Cardiac muscle cell (in vitro differentiated cells and primary cell): Measurements from ENCODE around the gene RMDN2. TPM values are rescaled to one million over a fixed set of nuclear protein-coding genes. Genes with fewer than 3 reads are reported as not detected.

Experiments used
- DNase-seq, 2 donors: peaks; one replicate each; pipeline versions ENCODE4 v3.0.0 to v3.0.0-alpha.2; 2010 to 2017; ENCODE audit warnings: low read depth in 1 of 2, low spot score in 1 of 2
- H3K27ac ChIP-seq: fragments of 200-600 bp; sonication (generic); 2 replicates; pipeline ENCODE4 v1.5.1; 2016
- H3K27me3 ChIP-seq: fragments of 200-600 bp; sonication (generic); 2 replicates; pipeline ENCODE4 v1.6.0; 2016; ENCODE audit warnings: control low read depth
- H3K36me3 ChIP-seq: fragments of 200-600 bp; sonication (generic); 2 replicates; pipeline ENCODE4 v1.5.1; 2016; ENCODE audit warnings: control low read depth
- H3K4me1 ChIP-seq: fragments of 200-600 bp; sonication (generic); 2 replicates; pipeline ENCODE4 v1.8.1; 2017; ENCODE audit warnings: low read depth, mild to moderate bottlenecking, mixed run types
- H3K4me3 ChIP-seq: fragments of 200-600 bp; sonication (generic); 2 replicates; pipeline ENCODE4 v1.5.1; 2016; ENCODE audit warnings: mild to moderate bottlenecking
- H3K9me3 ChIP-seq: fragments of 200-600 bp; sonication (generic); 2 replicates; pipeline ENCODE4 v1.5.1; 2017; ENCODE audit warnings: low read depth, mild to moderate bottlenecking, control low read depth
- polyA plus RNA-seq: library from polyadenylated mRNA; unstranded; fragments of >200 nt; fragmentation: Nextera tagmentation; extraction: Ambion mirVana; gene quantifications from 2 replicates; pipeline ENCODE4 v1.2.1, GENCODE V29; 2016
- total RNA-seq: library from RNA; depleted of rRNA; stranded (reverse); fragments of >200 nt; gene quantifications from 2 replicates; pipeline ENCODE4 v1.2.3, GENCODE V29; 2016
- TF ChIP-seq, protein P1 (sequence below): IDR thresholded peaks from 2 replicates; pipeline ENCODE4 v1.5.1; 2012; ENCODE audit warnings: low read depth, mild to moderate bottlenecking, low read length

The RMDN2 gene
- total and polyA plus RNA-seq, 2 experiments from 2014 or later = 2.3 to 4.2 TPM

DNA sequence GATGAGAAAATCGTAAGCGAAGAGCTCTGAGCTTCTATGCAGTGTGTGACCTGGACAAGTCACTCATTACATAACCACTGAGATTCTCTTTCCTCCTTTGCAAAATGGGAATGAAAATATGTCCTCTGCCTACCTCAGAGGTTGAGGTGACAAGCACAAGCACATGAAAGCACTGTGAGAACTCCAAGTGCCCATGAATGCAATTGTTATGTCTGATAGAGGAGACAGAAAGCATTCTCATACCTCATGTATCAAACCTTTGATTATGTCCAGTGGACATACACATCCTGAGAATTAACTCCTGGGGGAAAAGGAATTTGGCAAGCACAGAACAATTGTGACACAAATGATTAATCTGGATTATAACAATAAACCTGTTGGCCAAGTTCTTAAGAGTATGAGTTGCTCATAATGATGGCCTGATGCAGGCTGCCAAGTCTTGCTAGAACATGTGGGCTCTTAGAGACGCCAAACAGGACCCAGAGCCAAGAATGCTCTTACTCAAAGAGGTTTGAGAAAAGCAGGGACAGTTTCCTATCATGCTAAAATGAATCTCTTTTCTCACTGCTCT is 8.5 kb upstream of the RMDN2 start:
- peak in 1 of 2 donors; percentile 93 for DNase-seq
- no peaks in the 10 kb centered on the region for H3K9me3 ChIP-seq
- H3K4me1 ChIP-seq = peaks cover 7% of the 10 kb centered on the region
- no peak overlapping the region for H3K4me3 ChIP-seq
- no peaks in the 10 kb centered on the region for H3K36me3 ChIP-seq
- TF ChIP-seq, protein P1, sequence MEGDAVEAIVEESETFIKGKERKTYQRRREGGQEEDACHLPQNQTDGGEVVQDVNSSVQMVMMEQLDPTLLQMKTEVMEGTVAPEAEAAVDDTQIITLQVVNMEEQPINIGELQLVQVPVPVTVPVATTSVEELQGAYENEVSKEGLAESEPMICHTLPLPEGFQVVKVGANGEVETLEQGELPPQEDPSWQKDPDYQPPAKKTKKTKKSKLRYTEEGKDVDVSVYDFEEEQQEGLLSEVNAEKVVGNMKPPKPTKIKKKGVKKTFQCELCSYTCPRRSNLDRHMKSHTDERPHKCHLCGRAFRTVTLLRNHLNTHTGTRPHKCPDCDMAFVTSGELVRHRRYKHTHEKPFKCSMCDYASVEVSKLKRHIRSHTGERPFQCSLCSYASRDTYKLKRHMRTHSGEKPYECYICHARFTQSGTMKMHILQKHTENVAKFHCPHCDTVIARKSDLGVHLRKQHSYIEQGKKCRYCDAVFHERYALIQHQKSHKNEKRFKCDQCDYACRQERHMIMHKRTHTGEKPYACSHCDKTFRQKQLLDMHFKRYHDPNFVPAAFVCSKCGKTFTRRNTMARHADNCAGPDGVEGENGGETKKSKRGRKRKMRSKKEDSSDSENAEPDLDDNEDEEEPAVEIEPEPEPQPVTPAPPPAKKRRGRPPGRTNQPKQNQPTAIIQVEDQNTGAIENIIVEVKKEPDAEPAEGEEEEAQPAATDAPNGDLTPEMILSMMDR = no peak
- no peaks in the 10 kb centered on the region for H3K27me3 ChIP-seq
- H3K27ac ChIP-seq = no peak overlapping the region

DNA sequence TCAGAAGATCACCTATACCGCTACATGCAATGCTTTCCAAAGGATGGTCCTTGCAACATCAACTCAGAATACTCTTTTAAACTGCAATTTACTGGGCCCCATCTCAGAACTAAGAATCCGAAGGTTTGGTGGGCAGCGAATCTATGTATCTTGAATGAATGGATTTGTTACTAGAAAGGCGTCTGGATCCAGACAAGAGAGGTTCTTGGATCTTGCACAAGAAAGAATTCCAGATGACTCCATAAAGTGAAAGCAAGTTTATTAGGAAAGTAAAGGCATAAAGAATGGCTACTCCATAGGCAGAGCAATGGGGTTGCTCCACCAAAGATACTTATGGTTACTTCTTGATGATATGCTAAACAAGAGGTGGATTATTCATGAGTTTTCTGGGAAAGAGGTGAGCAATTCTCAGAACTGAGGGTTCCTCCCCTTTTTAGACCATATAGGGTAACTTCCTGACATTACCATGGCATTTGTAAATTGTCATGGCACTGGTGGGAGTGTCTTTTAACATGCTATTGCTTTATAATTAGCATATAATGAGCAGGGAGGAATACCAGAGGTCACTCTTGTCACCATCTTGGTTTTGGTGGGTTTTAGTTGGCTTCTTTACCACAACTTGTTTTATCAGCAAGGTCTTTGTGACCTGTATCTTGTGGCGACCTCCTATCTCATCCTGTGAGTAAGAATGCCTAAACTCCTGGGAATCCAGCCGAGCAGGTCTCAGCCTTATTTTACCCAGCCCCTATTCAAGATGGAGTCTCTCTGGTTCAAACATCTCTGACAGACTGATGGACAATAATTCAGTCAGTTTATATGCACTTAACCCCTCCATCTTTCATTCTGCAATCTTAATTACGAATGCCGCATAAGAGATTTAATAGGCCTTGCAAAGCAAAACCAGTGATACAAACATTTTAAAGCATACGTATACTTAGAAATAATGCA is 7.5 kb upstream of the RMDN2 start:
- DNase-seq = no peak
- no peak overlapping the region for H3K27ac ChIP-seq
- TF ChIP-seq, protein P1 = no peak

DNA sequence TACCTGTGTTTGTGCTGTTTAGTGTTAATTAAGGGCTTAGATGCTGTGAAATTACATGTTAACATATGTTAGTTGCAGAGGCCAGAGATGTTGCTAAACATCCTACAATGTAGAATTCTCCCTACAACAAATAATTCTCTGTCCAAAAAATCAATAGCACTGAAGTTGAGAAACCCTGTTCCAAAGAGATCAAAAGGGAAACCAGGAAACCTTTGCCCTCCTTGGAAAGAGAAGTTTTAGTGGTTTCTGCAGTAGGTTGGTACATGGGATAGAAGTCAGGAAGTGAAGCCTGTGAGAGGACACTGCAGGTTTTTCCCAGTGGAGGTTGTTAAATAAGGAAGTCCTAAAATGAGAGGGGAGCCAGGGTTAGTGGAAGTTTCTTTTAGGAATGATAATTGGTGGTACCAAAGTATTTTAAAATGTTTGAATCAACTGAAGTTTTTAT is 6.3 kb upstream of the RMDN2 start:
- Histone ChIP-seq H3K4me1 (peaks cover 7% of the 10 kb centered on the region), H3K27ac (no peak overlapping the region), H3K4me3 (no peak overlapping the region), H3K9me3 (no peaks in the 10 kb centered on the region), H3K36me3 (no peaks in the 10 kb centered on the region), H3K27me3 (peaks cover 4% of the 10 kb centered on the region)
- TF ChIP-seq, protein P1 = no peak
- no peak for DNase-seq

More for the DNA sequence above, 7.5 kb upstream of the RMDN2 start:
- H3K36me3 ChIP-seq = no peaks in the 10 kb centered on the region
- H3K27me3 ChIP-seq = peaks cover 4% of the 10 kb centered on the region
- peaks cover 7% of the 10 kb centered on the region for H3K4me1 ChIP-seq
- H3K9me3 ChIP-seq = no peaks in the 10 kb centered on the region
- H3K4me3 ChIP-seq = no peak overlapping the region

DNA sequence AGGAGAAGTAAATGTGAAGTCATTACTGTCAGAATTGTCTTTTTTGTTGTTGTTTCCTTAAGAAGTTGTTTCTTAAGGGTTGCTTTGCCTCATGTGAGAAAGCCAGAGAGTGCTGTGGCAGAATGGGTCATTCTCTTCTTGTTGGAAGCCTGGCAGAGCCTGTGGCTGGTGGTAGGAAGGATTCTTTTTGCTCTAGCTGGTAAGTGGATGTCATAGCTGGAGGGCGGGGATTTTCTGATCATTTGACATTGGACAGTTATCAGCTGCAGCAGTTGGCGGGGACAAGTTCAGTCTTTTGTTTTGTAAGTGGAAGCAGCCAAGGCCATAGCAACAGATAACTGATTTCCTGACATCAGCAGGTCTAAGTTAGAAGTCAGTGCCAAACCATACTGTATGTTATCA is 5.5 kb upstream of the RMDN2 start:
- H3K27ac ChIP-seq = no peak overlapping the region
- TF ChIP-seq, protein P1 = no peak
- H3K36me3 ChIP-seq = no peaks in the 10 kb centered on the region
- H3K4me3 ChIP-seq = no peak overlapping the region
- no peaks in the 10 kb centered on the region for H3K9me3 ChIP-seq
- H3K4me1 ChIP-seq = peaks cover 7% of the 10 kb centered on the region
- peak; percentile 46 to 61 for DNase-seq
- H3K27me3 ChIP-seq = peaks cover 4% of the 10 kb centered on the region

DNA sequence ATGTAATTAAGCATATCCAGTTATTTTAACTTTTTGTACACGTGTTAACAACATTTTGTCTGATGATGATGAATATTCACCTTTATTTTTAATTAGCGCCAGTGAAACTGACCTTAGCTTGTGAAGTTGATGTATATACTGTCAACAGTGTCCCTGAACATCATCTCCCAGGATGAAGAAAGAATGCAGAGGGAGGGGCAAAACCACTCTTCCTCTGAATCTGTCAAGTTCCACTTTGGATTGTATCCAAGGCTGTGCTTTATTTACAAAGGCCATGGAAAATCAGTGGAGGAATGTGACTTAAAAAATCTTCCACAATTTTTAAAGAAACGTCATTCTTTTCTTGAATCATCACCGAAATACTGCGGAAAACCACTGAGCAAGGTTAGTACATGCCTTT is 4.5 kb upstream of the RMDN2 start:
- Histone ChIP-seq H3K27ac (no peak overlapping the region), H3K4me1 (peaks cover 7% of the 10 kb centered on the region)
- peak; percentile 8 to 80 for DNase-seq

More for the DNA sequence above, 4.5 kb upstream of the RMDN2 start:
- H3K9me3 ChIP-seq = no peaks in the 10 kb centered on the region
- peaks cover 4% of the 10 kb centered on the region for H3K27me3 ChIP-seq
- H3K4me3 ChIP-seq = no peak overlapping the region
- TF ChIP-seq, protein P1 = no peak
- no peaks in the 10 kb centered on the region for H3K36me3 ChIP-seq
